Astrocyte (in vitro differentiated cells and primary cell): ENCODE results near the gene P3H2. TPM values are rescaled to one million over a fixed set of nuclear protein-coding genes. Genes with fewer than 3 reads are reported as not detected.

ENCODE experiments used
- DNase-seq: peaks from one replicate; pipeline ENCODE4 v3.0.0-alpha.2; 2010; ENCODE audit warnings: low read depth
- FAIRE-seq: peaks from 2 replicates; lab custom pipeline; 2011; peaks lifted over from hg19 to GRCh38; lab: Jason Lieb, UNC
- H2AFZ ChIP-seq: 2 replicates; pipeline ENCODE4 v1.6.0; 2012; ENCODE audit warnings: low read depth, low read length, inconsistent platforms
- H3K27ac ChIP-seq: 2 replicates; pipeline ENCODE4 v1.5.1; 2011; ENCODE audit warnings: low read depth, low read length, inconsistent platforms
- H3K27me3 ChIP-seq: 2 replicates; pipeline ENCODE4 v1.6.0; 2011; ENCODE audit warnings: low read length, inconsistent platforms; ENCODE audit not compliant: insufficient read depth
- H3K36me3 ChIP-seq: 2 replicates; pipeline ENCODE4 v1.5.1; 2011; ENCODE audit warnings: low read length, inconsistent platforms; ENCODE audit not compliant: insufficient read depth
- H3K4me1 ChIP-seq: 2 replicates; pipeline ENCODE4 v1.5.1; 2011; ENCODE audit warnings: low read length, inconsistent platforms; ENCODE audit not compliant: insufficient read depth
- H3K4me2 ChIP-seq: 2 replicates; pipeline ENCODE4 v1.6.0; 2012; ENCODE audit warnings: low read length, inconsistent platforms
- H3K4me3 ChIP-seq: 2 replicates; pipeline ENCODE4 v1.5.1; 2011; ENCODE audit warnings: low read depth, mild to moderate bottlenecking, low read length, inconsistent platforms; ENCODE audit not compliant: insufficient read depth
- H3K79me2 ChIP-seq: 2 replicates; pipeline ENCODE4 v1.6.0; 2012; ENCODE audit warnings: mild to moderate bottlenecking, low read length, inconsistent platforms; ENCODE audit not compliant: insufficient read depth
- H3K9ac ChIP-seq: 2 replicates; pipeline ENCODE4 v1.6.0; 2012; ENCODE audit warnings: mild to moderate bottlenecking, low read length, inconsistent platforms
- H3K9me3 ChIP-seq: 2 replicates; pipeline ENCODE4 v1.5.1; 2012; ENCODE audit warnings: low read depth, mild to moderate bottlenecking, low read length, inconsistent platforms; ENCODE audit not compliant: insufficient read depth
- H4K20me1 ChIP-seq: 2 replicates; pipeline ENCODE4 v1.6.0; 2012; ENCODE audit warnings: low read length, inconsistent platforms; ENCODE audit not compliant: insufficient read depth
- H3K27ac Mint-ChIP-seq: one replicate; pipeline ENCODE4 v1.8.0; 2021; ENCODE audit warnings: mild to moderate bottlenecking, mixed read lengths; ENCODE audit not compliant: unreplicated experiment
- H3K27me3 Mint-ChIP-seq: one replicate; pipeline ENCODE4 v1.8.0; 2021; ENCODE audit warnings: low read depth, mixed read lengths; ENCODE audit not compliant: unreplicated experiment
- H3K36me3 Mint-ChIP-seq: one replicate; pipeline ENCODE4 v1.8.0; 2021; ENCODE audit warnings: low read depth, mixed read lengths; ENCODE audit not compliant: unreplicated experiment
- H3K4me1 Mint-ChIP-seq: one replicate; pipeline ENCODE4 v1.8.0; 2021; ENCODE audit warnings: low read depth, mixed read lengths; ENCODE audit not compliant: unreplicated experiment
- H3K4me3 Mint-ChIP-seq: one replicate; pipeline ENCODE4 v1.8.0; 2021; ENCODE audit warnings: mild to moderate bottlenecking, moderate library complexity, mixed read lengths; ENCODE audit not compliant: unreplicated experiment
- H3K9me3 Mint-ChIP-seq: one replicate; pipeline ENCODE4 v1.8.0; 2021; ENCODE audit warnings: mild to moderate bottlenecking, mixed read lengths; ENCODE audit not compliant: unreplicated experiment
- CTCF ChIP-seq: IDR thresholded peaks from 2 replicates; pipeline ENCODE4 v1.5.1; 2011; ENCODE audit warnings: low read depth, mild to moderate bottlenecking, inconsistent platforms, low read length, moderate library complexity; ENCODE audit not compliant: insufficient read depth
- EZH2 ChIP-seq: IDR thresholded peaks from 2 replicates; pipeline ENCODE4 v1.6.1; 2012; ENCODE audit warnings: mild to moderate bottlenecking, low read length, inconsistent platforms; ENCODE audit not compliant: insufficient read depth
- total RNA-seq: library from RNA; stranded (reverse); gene quantifications from 2 replicates; pipeline ENCODE4 v1.2.1, GENCODE V29; 2021

Gene P3H2
- total RNA-seq, 1 donor from 2014 or later = 57.7 TPM

DNA sequence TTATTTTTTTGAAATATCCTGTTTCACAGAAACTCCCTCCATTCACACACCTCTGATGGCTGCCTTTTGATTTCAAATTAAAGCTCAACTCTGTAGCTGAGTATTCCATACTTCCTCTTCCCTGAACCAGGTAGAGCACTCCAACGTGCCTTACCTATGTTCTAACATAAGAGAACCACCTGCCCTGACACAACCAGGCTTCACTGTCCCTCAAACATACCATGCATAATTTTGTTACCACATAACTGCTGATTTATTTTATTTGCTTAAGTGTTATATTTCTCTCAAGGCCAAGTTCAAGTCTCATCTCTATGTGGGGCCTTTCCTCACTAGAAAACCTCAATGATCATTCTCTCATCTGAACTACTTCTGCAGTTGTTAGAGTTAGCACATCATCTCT, 209.7 kb downstream of the P3H2 start:
- FAIRE-seq = no peak
- H3K36me3 Mint-ChIP-seq = no peaks in the 10 kb centered on the region
- H4K20me1 ChIP-seq = no peaks in the 10 kb centered on the region

DNA sequence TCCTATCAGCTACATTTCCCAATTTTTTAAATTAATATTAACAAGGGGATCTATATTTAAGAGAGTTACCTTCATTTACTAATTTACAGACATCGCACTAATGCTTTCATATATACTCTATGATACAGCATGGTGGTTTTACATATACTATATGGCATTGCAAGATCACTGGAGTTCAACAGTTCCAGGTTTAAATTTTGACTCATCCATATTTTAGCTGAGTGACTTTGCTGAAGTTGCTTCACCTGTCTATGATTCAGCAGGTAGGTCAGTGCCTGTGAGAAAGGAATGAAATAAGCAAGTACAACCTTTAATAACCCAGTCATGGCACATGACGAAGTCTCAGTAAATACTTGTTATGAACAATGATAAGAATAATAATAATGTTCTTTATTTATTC, 211.1 kb downstream of the P3H2 start:
- Mint-ChIP-seq H3K9me3 (no peaks in the 10 kb centered on the region), H3K27ac (no peak overlapping the region), H3K4me1 (peaks cover 30% of the 10 kb centered on the region), H3K27me3 (no peaks in the 10 kb centered on the region), H3K36me3 (no peaks in the 10 kb centered on the region), H3K4me3 (no peak overlapping the region)
- Histone ChIP-seq H3K4me1 (peaks cover 16% of the 10 kb centered on the region), H3K27me3 (no peaks in the 10 kb centered on the region), H4K20me1 (no peaks in the 10 kb centered on the region), H3K36me3 (no peaks in the 10 kb centered on the region), H3K4me3 (no peak overlapping the region), H3K79me2 (no peaks in the 10 kb centered on the region), H3K27ac (no peak overlapping the region), H3K4me2 (peak overlapping the region; percentile 51), H3K9ac (no peak overlapping the region), H2AFZ (no peak overlapping the region), H3K9me3 (no peaks in the 10 kb centered on the region)
- FAIRE-seq (no peak), DNase-seq (no peak)
- TF ChIP-seq EZH2 (no peak), CTCF (no peak)

More for the DNA sequence above, 209.7 kb downstream of the P3H2 start:
- Histone ChIP-seq H3K9ac (no peak overlapping the region), H3K36me3 (no peaks in the 10 kb centered on the region), H3K27me3 (no peaks in the 10 kb centered on the region), H2AFZ (no peak overlapping the region), H3K4me3 (no peak overlapping the region), H3K4me2 (no peak overlapping the region), H3K9me3 (no peaks in the 10 kb centered on the region), H3K27ac (no peak overlapping the region), H3K79me2 (no peaks in the 10 kb centered on the region), H3K4me1 (peaks cover 26% of the 10 kb centered on the region)
- no peaks in the 10 kb centered on the region for H3K27me3 Mint-ChIP-seq
- peaks cover 42% of the 10 kb centered on the region for H3K4me1 Mint-ChIP-seq
- H3K4me3 Mint-ChIP-seq = no peak overlapping the region
- no peaks in the 10 kb centered on the region for H3K9me3 Mint-ChIP-seq
- TF ChIP-seq CTCF (no peak), EZH2 (no peak)
- no peak overlapping the region for H3K27ac Mint-ChIP-seq
- no peak for DNase-seq

DNA sequence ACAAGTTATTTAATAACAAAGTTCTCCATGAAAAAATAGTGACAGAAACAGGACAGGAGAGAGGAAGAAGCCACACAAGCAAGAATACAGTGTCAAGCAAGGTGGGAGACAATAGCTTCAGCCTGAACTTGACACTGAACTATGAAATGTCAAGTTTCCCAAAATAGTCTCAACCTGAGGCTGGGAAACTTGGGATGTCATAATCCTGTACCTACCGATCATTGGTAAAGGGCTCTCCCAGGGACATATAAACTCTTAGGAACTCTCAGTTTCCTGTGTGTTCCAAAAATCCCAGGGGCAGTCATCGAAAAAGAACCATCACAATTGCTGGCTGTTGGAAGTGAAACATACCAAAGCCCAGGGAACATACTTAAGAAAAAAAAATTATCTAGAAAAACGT, 211.6 kb downstream of the P3H2 start:
- Histone ChIP-seq H3K4me3 (no peak overlapping the region), H3K27ac (peak overlapping the region; percentile 25), H3K9ac (no peak overlapping the region), H3K79me2 (no peaks in the 10 kb centered on the region), H3K9me3 (no peaks in the 10 kb centered on the region), H3K27me3 (no peaks in the 10 kb centered on the region), H3K36me3 (no peaks in the 10 kb centered on the region), H2AFZ (peak overlapping the region; percentile 19), H4K20me1 (no peaks in the 10 kb centered on the region), H3K4me2 (peak overlapping the region; percentile 51), H3K4me1 (peaks cover 13% of the 10 kb centered on the region)
- peak overlapping the region; percentile 96 for H3K27ac Mint-ChIP-seq
- H3K36me3 Mint-ChIP-seq = no peaks in the 10 kb centered on the region
- DNase-seq (no peak), FAIRE-seq (no peak)
- H3K27me3 Mint-ChIP-seq = no peaks in the 10 kb centered on the region
- no peaks in the 10 kb centered on the region for H3K9me3 Mint-ChIP-seq
- peaks cover 27% of the 10 kb centered on the region for H3K4me1 Mint-ChIP-seq
- no peak overlapping the region for H3K4me3 Mint-ChIP-seq
- TF ChIP-seq EZH2 (no peak), CTCF (no peak)
